ENCODE data around the gene SMIM22.
"Not testable (repeated sequence)": the region's sequence is repeated elsewhere in the genome, so short reads cannot be mapped to it uniquely, and the experiment has no call there.

The SMIM22 gene

DNA sequence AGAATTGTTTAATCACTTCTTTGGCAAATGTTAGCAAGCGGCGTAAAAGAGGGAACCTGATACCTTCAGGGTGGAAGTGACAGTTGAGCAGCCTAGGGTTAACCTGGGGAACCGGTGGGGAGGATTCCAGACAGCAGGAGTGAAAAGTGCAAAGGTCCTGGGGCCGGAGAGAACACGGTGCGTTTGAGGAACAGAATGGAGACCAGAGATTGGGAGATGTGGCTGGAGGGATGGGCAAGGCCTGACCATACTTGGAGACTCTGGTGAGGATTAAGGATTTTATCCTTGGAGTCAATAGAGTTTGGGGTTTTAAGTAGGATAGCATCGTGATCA, 25.9 kb upstream of the SMIM22 start:
- no peak for DNase-seq

DNA sequence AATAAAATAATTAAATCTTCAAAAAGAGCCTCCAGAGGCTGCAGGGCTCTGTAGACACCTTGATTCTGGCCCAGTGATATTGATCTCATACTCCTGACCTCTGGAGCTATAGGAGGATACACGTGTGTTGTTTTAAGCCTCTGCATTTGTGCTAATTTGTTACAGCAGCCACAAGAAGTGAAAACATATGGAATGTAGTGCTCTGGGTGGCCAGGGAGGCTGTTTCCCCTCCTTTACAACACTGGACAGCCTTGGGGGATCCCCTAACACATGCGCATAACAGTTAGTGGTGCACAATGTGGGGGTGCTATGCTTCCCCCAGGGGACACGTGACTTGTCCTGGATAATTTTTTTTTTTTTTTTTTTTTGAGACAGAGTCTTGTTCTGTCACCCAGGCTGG, 23.5 kb upstream of the SMIM22 start:
- no peak for DNase-seq

DNA sequence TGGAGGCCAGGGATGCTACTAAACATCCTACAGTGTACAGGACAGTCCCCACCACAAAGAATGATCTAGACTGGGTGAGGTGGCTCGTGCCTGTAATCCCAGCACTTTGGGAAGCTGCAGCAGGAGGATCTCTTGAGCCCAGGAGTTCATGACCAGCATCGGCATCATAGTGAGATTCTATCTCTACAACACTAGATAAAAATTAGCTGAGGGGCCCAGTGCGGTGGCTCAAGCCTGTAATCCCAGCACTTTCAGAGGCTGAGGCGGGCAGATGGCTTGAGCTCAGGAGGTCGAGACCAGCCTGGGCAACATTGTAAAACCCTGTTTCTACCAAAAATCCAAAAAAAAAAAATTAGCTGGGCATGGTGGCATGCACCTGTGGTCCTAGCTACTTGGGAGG, 22.8 kb upstream of the SMIM22 start:
- DNase-seq: no peak

DNA sequence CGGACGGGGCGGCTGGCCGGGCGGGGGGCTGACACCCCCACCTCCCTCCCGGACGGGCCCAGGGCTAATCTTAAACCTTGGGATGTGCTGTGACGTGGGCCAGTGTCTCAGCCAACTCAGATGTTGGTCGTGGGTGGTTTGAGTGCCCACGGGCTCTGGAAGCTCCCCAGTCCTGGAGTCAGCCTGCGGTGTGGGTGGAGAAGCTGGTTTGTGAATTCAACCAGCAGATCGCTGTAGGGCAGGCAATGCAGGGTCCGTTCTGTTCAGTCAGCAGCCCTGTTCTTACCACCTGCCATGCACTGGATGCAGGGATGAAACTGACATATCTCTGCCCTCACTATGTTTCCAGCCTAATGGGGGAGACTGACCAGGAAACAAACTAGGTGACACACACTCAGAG, 20.2 kb upstream of the SMIM22 start:
- no peak for DNase-seq

DNA sequence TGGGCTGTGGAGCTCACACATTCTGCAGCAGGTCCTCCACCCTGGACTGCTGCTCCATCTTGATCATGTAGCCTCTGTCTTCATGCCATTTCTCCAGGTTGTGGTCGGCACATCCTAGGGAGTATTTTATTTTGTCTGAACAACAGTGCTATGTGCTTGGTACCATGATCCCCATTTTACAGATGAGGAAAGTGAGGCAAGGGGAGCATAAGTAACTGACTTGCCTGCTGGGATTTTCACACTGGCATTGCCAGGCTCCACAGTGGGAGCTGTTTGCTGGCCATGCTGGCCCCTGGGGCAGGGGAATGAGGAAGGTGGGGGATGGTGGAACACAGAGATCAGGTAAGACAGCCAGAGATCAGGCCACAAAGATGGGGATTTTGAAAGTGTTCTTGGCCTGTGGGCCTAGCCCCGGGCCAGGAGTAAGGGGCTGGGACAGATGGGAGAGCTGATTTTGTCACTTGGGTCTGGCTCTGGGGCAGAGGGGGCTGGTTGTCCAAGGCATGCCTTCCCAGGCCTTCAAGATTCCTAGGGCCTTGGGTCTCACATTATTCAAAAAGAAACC, 18.9 kb upstream of the SMIM22 start:
- no peak for DNase-seq

DNA sequence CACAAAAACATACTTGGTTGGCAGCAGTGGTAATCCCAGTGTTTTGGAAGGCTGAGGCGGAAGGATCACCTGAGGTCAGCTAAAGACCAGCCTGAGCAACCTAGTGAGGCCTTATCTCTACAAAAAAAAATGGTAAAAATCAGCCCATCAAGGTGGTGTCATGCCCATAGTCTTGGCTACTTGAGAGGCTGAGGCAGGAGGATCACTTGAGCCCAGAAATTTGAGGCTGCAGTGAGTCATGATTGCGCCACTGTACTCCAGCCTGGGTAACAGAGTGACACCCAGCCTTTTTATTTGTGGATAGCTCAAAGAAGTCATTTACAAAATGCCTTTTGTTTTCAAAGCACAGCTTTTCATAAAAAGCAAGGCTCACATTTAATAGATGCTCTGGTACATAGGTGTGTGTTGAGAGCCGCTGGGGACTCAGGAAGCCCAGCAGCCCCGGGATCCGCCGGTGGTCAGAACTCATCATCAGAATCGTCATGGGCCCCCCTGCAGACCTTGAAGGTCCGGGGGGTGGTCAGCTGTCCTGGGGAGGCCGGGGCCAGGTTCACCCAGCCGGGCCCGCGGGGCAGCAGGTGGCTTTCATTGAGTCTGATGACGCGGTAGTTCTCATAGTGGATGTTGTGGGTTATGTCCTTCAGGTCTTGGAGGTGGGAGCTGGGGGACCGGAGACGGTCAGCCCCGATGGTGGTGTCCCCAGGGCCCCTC, 17.7 kb upstream of the SMIM22 start:
- DNase-seq: no peak

DNA sequence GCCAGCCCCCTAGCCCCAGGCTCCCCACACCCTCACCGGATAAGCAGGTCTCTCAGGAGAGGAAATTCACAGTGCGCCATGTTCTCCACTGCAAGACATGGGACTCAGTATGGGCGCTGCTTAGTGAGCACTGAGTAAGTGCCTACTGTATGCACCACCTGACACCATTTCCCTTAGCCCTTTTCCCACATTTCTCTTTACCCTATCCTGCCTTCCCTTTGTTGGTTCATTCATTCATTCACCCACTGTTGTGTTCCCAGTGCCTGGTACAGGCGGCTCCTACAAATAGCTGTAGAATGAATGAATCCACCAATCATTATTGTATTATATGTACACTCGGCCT, 17.1 kb upstream of the SMIM22 start:
- no peak for DNase-seq

DNA sequence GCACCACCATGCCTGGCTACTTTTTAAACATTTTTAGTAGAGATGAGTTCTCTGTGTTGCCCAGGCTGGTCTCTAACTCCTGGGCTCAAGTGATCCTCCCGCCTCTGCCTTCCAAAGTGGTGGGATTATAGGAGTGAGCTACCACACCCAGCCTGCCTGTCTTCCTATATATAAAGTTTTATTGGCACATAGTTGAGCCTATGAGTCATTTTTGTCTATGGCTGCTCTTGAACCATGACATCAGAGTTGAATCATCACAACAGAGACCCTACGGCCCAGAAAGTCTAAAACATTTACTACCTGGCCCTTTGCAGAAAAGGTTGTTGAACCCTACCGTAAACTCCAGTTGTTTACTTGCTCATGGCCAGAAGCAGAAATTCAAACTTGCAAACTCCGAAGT, 14.9 kb upstream of the SMIM22 start:
- DNase-seq: no peak

DNA sequence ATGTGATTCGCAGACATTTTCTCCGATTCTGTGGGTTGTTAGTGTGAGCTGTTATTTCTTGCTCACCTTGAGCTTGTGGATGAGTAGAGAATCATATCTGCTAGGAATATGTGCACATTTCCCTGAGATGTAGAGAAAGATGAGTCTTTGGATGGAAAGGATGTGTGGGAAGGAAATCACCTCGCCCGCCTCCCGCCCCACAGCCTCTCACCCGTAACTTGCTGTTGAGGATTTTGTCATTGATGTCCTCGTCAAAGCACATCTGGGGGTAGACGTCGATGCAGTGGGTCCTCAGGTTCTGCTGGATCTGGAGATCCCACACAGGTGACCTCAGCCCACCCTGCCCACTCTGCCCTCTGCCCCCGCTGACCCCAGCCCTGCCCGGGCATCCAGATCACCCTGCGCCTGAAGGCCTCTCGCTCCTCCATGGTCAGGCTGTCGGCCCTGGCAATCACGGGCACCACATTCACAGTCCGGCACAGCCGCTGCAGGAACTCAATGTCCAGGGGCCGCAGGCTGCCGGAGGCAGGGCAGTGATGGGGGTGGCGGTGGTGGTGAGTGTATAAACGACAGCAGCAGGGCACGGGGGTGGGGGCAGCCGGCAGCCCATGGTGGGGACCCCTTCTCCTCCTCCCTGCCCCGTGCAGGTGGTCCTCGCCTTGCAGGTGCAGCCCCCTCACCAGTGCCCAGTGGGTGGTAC, 11.8 kb upstream of the SMIM22 start:
- no peak for DNase-seq

DNA sequence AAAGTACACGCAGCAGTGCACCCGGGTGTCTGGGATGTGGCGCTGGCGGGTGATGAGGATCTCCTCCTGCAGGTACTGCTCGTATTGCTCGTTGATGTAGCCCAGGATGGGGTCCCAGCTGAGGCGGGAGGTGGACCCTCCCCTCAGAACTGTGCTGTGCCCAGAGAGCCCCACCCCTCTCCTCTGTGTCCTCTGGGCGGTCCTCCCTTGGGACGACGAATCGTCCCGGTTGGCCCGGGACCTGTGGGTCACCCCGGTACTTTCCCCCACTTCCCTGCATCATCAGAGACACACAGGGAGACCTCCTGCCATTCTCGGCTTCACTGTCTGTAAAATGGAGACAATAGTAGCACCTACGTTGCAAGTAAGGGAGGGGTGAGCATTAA, 11.2 kb upstream of the SMIM22 start:
- DNase-seq: no peak

DNA sequence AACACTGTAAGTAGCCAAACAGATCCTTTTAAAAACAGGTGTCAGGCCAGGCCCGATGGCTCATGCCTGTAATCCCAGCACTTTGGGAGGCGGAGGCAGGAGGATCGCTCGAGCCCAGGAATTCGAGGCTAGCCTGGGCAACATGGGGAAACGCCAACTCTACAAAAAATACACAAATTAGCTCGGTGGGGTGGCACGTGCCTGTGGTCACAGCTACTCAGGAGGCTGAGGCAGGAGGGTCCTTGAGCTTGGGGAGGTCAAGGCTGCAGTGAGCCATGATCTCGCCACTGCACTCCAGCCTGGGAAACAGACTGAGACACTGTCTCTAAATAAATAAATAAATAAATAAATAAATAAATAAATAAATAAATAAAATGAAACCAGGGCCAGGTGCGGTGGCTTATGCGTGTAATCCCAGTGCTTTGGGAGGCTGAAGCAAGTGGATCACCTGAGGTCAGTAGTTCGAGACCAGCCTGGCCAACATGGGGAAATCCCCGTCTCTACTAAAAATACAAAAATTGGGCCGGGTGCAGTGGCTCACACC, 10.7 kb upstream of the SMIM22 start:
- not testable (repeated sequence) for DNase-seq

DNA sequence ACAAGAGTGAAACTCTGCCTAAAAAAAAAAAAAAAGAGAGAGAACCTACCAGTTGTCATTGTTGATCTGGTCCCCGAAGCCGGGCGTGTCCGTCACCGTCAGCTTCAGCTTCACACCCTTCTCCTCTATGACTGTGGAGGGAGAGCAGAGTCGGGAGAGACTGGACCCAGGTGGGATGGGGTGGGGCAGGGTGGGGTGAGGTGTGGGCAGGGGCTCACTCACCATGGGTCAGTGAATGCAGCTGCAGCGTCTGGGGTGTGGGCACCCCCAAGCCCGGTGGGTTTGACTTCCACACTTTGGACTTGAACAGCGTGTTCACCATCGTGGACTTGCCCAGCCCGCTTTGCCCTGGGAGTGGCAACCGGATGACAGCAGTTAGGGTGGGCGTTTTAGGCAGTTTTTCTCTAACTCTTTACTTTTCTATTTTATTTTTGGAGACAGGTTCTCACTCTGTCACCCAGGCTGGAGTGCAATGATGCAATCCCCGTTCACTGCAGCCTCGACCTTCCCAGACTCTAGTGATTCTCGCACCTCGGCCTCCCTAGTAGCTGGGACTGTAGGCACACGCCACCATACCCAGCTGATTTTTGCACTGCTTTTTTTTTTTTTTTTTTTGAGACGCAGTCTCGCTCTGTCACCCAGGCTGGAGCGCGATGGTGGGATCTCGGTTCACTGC, 9.3 kb upstream of the SMIM22 start:
- no peak for DNase-seq

DNA sequence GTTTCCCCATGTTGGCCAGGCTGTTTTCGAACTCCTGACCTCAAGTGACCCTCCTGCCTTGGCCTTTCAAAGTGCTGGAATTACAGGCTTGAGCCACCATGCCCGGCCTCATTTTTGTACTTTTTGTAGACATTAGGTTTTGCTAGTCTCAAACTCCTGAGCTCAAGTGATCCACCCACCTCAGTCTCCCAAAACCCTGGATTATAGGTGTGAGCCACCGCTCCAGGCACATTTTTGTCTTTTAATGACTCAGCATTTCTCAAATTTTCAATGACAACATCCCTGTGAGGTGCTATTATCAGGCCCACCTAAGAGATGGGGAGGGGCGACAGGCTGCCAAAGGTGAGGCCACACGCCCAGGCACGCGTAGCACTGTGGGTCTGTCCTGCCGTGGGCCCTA, 8.1 kb upstream of the SMIM22 start:
- no peak for DNase-seq

DNA sequence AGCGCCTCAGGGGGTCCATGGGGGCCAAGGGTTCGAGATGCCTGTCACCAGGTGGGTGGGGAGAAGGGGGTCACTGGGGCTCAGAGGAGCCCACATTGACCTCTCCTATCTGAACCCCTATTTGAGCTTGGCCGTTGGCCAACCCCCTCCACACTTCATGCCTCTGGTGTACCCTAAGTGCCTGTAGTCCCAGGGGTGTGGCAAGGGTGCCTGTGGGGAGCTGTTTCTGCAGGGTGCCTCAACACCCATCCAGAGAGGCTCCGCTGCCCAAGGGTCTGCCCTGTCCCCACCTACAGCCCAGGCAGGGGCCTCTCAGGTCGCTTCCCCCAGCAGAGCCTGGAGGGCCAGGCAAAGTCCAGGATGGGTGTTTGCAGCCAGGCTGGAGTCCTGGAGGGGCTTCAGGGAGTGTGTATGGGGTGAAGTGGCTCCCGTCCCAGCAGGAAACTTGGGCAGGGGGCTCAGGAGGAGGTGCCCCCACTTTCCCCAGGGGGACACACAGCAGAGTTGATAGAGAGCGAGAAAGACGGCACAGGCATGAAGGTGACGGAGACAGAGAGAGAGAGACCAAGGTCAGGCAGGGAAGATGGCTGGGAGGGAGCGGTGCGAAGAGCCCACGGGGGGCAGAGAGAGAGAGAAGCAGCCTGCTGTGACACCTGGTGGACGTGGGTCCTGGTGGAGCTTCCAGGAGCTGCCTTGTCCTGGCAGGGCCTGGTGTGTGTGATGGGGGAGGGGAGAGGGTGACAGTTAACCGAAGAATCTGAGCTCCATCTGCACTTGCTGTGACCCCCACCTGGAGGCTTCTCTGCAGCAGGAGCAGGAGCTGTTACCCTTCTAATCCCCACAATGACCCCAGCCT, 7.3 kb upstream of the SMIM22 start, which contains the start of gene SEPTIN12:
Gene SEPTIN12, minus strand, starts transcription at position 719 of the 856 bp plus-strand sequence. Its CDS starts 700 bp downstream, at position 19.
- no peak for DNase-seq

DNA sequence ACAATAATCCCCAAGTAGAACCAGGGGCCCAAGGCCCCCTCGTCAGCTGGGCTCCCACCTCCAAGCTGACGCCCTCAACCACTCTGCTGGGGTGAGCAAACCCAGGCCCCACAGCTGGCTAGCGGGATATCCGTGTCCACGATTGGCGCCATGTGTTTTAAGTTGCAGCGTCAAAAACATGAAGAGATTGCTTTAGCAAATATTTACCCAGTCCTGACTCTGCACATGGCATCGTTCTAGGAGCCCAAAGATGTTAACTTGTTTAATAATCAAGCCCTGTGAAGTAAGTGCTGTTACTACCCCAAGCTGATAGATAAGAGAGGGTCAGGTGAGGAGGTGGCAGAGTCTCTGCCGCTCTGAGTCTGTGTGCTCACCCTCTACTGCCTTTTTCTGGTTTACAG, 6.7 kb upstream of the SMIM22 start:
- DNase-seq: no peak

DNA sequence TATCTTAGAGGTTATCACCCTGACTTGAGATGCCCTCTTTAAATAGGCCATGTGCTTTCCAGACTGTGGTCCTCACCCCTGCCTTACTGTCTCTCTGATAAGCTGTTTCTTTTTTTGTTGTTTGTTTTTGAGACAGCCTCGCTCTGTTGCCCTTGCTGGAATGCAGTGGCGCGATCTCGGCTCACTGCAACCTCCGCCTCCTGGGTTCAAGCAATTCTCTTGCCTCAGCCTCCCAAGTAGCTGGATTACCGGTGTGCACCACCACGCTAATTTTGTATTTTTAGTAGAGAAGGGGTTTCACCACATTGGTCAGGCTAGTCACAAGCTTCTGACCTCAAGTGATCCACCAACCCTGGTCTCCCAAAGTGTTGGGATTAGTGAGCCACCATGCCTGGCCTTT, 6.3 kb upstream of the SMIM22 start:
- no peak for DNase-seq

DNA sequence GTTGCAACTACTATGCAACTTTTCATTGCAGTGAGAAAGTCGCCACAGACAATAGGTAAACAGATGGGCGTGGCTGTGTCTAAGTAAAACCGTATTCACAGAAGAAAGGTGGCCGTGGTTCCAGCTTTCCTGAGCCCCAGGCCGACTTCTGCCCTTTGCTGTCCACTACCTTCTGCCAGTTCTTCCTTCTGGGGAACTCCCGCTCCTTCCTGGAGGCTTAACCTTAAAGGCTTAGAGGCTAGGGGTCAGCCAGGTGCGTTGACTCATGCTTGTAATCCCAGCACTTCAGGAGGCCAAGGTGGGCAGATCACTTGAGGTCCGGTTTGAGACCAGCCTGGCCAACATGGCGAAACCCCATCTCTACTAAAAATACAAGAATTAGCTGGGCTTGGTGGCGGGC, 4.9 kb upstream of the SMIM22 start:
- no peak for DNase-seq

DNA sequence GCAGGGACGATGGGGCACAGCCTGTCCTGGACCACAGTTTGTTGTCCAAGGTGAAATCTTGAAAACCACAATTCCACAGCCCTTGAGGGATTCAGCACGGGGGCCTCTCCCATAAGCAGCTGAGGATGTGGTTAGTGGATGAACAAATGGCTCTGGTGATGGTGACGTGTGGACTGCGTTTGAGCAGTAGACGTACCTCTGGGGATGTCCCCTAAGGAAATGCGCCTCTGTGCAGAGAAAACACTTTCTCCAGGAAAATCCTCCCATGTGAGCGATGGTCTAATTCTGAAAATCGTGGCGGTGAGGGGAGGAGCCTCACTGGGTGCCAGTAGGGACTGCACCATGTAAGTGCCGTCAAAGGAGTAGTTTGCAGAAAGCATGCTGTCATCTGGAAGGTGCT, 4.3 kb upstream of the SMIM22 start:
- DNase-seq: no peak

DNA sequence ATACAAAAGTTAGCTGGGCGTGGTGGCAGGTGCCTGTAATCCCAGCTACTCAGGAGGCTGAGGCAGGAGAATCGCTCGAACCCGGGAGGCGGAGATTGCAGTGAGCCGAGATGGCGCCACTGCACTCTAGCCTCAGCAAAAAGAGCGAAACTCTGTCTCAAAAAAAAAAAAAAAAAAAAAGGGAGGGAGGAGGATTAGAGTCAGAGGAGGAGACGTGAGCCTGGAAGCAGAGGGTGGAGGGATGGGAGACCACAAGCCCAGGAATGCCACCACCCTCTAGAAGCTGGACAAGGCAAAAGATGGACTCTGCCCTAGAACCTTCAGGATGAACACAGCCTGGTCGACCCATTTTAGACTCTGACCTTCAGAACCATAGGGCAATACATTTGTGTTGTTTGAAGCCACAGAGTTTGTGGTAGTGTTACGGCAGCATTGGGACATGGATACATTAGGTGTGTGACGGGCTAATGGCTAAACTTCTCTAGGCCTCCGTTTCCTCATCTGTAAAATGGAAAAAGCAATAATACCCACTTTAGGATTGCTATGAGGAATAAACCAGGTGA, 2.1 kb upstream of the SMIM22 start:
- DNase-seq: no peak

DNA sequence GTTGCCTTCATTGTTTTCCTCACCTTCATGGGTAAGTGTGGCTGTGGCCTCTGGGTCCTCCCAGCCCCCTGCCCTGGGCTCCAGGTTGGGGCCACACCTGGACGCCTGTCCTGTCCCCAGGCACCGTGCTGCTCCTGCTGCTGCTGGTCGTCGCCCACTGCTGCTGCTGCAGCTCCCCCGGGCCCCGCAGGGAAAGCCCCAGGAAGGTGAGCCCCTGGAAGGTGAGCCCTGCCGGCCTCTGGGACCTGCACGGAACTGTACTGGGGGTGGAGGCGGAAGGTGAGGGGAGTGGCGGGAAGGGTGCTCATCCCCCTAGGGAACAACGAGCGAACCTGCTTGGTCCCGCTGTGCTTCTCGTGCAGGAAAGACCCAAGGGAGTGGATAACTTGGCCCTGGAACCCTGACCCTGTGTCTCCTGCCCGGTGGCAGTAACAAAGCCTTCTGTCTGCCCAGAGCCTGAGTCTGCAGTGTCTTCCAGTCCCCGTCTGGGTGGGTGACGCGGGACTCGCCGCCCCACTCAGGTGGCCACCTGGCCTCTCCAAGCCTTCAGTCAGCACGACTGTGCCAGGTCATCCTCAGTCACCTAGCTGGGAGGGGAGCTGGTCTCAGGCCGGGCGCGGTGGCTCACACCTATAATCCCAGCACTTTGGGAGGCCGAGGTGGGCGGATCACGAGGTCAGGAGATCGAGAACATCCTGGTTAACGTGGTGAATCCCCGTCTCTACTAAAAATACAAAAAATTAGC, 831 bp downstream of the SMIM22 start:
- no peak for DNase-seq

DNA sequence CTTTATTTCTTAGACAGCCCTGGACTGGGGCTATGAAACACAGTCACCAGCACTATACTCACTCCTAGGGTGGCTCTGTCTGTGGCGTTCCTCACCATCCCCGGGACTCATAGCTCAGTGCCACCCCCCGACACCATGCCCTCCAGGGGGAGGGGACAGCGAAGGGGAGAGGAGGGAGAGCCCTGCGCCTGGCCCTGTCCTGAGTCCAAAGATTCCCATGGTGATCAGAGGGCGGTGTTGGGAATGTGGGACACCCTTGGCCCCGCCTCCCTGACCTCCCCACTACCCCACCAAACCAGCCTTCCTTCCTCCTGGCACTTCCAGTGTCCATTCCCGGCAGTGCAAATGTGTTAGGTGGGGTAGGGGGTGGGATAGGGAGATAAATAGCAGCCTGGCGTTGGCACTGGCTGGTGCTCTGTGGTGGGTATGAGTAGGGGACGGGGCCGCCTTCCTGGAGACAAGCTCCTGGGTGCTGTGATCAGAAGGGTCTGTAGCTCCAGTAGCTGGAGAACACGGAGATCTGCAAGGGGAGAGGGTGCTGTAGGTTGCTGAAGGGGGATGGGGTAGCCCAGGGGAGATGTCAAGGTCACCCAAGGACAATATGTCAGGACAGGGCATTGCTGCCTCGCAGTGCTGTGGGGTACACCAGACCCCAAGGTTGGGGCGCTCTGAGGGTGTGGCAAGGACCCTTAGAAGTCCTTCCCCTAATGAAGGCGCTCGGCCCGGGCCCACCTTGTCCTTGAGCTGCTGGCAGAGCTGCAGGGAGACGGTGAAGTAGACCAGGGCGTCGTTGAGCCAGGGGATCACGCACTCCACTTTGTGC, 2.0 kb downstream of the SMIM22 start:
- DNase-seq: no peak

Measured in NK-92 treated with Interleukin-12 subunit alpha and Interleukin-12 subunit beta, amount 100 ng/mL, for 24 hours (cell line).